HG03060 (cell line): ENCODE data around the gene FSTL5.

ENCODE experiments used
- ATAC-seq: cut with Tn5 transposase; IDR thresholded peaks from one replicate; pipeline ENCODE4 v1.9.1; 2021; ENCODE audit warnings: low read depth, moderate number of reproducible peaks; ENCODE audit not compliant: unreplicated experiment

The FSTL5 gene

GRCh38 chr4:161519611-161520010 is 644.2 kb downstream of the FSTL5 start:
- no peak for ATAC-seq

- no peak for ATAC-seq
Measured at GRCh38 chr4:161517941-161518340, 645.9 kb downstream of the FSTL5 start.

GRCh38 chr4:161505141-161505540 is 658.7 kb downstream of the FSTL5 start:
- ATAC-seq: no peak

GRCh38 chr4:161498155-161498554 is 665.6 kb downstream of the FSTL5 start:
- ATAC-seq: no peak

- ATAC-seq: no peak
Measured at GRCh38 chr4:161486461-161486860, 677.3 kb downstream of the FSTL5 start.

DNA sequence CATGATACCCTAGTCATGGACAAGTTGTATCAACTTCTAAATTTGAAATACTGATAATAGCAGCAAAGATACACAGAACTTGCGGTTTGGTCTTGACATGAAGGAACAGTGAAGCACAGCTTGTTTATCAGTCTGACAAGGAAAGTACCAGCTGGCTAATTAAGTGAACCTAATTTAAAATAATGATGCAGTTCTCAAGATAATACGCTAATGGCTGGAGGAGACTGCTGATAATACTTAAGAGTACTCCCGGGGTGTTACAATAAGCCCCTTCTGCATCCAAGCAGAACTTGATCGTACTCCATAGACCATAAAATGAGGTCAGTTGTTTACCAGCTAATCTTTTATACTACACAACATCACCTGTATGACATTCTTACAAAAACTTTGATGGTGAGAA is 697.5 kb downstream of the FSTL5 start:
- ATAC-seq: no peak

DNA sequence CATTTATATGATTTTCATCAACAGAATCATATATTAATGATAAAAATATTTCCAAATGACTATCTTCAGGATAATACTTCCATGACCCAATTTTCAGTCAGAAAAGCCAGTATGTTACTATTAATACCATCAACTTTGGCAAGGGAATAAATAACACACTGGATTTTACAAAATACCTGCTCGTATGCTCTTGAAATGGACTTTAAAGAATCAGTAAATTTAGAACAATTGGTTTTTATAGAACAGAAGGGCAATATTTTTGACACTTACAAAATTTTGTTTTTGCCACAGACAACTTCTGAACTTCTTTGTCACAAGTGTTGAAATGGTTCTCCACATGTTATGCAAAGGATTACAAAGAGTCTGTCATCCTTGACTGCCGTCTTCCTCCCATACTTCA is 700.4 kb downstream of the FSTL5 start:
- no peak for ATAC-seq

- no peak for ATAC-seq
Measured at GRCh38 chr4:161457906-161458305, 705.9 kb downstream of the FSTL5 start.

DNA sequence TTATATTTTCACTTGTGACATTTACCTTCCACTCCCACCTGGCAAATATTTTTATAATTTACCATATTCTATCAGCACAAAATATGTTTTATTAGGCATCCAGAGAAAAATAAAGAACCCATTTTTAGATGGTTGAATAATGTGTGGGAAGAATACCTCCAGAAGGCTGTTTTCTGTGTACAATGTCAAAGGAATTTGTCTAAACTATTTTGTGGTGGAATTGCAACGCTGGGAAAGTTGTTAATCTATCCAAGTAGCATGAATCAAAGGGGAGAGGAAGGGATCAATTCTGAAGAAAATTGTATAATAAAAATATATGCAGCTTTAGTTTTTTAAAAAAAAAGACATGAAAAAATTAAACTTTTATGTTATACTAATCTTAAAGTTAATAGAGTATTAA is 706.5 kb downstream of the FSTL5 start:
- no peak for ATAC-seq

- ATAC-seq: no peak
Measured at GRCh38 chr4:161454860-161455259, 708.9 kb downstream of the FSTL5 start.

- no peak for ATAC-seq
Measured at GRCh38 chr4:161448550-161449180, 715.1 kb downstream of the FSTL5 start.

DNA sequence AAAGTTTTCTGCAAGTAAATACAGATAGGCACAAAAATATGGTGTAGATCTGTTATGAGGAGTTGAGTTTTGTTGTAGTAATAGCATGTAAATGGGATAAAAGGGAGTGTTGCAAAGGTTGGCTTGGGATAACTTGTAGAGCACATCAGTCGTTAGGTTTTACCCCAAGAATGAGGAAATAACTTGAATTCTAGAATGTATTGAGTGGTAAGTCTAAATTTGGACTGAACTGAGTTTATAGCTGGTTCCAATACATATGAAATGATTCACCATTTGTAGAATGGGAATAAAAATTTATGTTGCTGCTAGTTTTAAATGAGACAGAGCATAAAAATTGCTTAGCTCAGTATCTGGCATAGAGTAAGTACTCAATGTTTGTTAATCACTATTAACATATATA is 719.2 kb downstream of the FSTL5 start:
- ATAC-seq: no peak

- no peak for ATAC-seq
Measured at GRCh38 chr4:161442921-161443320, 720.9 kb downstream of the FSTL5 start.

DNA sequence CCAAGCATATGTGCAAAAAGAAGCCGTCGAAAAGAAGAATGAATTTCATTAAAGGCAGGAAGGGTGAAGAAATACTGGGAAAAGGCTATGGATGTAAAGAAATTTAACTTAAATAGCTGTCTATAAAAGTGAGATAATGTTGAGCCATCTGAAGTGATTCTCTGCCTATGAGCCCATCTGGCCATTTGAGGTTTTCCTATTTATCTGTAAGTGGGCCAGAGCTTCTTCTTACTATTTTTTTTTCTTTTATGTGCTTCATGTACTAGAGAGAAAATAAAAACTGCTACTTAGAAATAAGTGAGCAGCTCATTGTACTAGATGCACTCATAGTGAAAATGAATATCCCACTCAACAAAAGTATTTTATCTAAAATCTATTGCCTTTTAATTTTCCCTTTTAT is 725.7 kb downstream of the FSTL5 start:
- no peak for ATAC-seq

DNA sequence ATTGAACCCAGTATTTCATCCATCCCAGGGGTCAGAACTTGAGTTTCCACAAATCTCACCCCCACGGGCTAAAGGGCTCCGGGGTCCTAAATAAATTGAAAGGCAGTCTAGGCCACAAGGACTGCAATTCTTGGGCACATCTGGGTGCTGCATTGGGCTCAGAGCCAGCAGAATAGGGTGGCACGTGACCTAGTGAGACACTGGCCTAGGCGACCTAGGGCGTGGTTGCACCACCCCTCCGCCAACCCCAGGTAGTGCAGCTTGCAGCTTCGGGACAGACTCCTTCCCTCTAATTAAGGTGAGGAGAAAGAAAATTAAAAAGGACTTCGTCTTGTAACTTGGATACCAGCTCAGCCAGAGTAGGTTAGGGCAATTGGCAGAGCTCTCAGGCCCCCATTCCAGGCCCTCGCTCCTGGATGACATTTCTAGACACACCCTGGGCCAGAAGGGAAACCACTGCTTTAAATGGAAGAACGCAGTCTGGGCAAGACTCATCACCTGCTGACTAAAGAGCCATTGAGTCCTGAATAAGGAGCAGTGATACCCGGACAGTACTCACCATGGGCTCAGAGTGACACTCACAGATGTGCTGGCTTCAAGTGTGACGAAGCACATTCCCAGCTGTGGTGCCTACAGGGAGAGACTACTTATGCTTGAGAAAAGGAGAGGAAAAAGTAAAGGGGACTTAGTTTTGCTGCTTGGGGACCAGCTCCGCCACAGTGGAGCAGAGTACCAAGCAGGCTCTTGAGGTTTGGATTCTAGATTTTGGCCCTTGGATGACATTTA is 735.4 kb downstream of the FSTL5 start:
- no peak for ATAC-seq

GRCh38 chr4:161419822-161420221 is 744.0 kb downstream of the FSTL5 start:
- ATAC-seq: no peak

GRCh38 chr4:161411901-161412300 is 751.9 kb downstream of the FSTL5 start:
- ATAC-seq: no peak

GRCh38 chr4:161404346-161405110 is 759.3 kb downstream of the FSTL5 start:
- ATAC-seq: no peak

DNA sequence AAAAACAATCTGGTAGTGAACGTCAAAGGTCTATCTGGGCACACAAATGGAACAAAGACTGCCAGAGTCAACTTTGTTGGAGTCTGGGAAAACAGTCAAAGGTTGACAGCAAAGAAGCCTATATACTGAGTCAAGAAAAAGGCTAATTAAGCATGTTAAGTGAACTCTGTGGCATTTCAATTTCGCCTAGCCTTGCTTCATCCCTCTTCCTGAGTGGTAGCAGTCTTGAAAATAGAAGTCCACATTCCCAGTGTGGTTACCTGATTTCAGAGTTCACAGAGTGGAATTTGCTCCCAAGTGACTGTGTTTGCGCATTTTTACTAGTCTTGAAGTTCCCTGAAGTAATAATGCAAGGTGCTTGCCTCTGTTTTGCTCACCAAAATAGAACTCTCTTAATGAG is 760.0 kb downstream of the FSTL5 start:
- no peak for ATAC-seq

DNA sequence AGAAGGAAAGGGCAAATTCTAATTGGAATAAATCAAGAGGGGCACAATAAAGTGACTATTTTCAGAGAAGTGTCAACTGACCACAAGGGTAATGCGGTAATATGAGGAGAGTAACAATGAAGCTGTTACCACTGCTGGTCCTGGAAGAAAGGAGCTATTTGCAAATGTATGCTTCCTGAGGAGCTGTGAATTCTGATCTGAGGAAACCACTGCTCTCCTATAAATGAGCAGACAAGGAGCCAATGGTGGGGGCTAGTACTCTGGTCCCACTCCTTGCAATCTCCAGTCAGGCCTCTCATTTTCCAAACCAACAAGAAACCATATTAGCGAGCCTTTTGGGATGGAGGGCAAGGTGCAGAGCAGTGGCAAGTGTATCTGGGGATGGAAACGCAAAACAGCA is 770.2 kb downstream of the FSTL5 start:
- no peak for ATAC-seq

GRCh38 chr4:161382655-161383054 is 781.1 kb downstream of the FSTL5 start:
- no peak for ATAC-seq

DNA sequence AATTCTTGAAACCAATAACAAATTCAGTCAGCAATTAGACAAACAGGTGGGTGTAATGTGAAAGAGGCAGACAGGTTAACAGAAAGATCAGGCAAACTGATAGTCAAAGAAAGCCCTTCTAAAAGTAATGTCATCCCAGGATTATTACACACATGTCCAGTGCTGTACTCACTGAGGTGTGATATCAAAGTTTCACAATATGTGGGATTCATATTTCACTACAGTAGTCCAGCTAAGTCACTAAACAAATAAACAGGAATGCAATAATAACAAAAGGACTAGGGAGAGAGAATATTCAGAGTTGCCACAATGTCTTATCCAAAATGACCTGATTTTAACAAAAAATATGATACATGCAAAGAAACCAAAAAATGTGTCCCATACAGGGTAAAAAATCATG is 787.5 kb downstream of the FSTL5 start:
- no peak for ATAC-seq
